Measurements from ENCODE around the gene ARMC12.

GRCh38 chr6:35771343-35771627 is 34.5 kb downstream of the ARMC12 start:
- no peak for TF ChIP-seq SUZ12 (IDR thresholded peaks at IDR 0.05; ENCODE audit: extremely low read depth, insufficient read depth, insufficient read length)
- no peak for TF ChIP-seq YY1 (IDR thresholded peaks at IDR 0.05; ENCODE audit: insufficient read depth, insufficient read length)
- TF ChIP-seq ZNF274 (IDR thresholded peaks at IDR 0.05; ENCODE audit: low read depth, low read length): no peak

Data from NT2/D1 (cell line).